SH-SY5Y (cell line): ENCODE measurements around the gene DDI1.

ENCODE experiments used
- GATA2 ChIP-seq: IDR thresholded peaks from 2 replicates; pipeline ENCODE4 v1.6.1; 2011; ENCODE audit warnings: mild to moderate bottlenecking, low read depth, low read length
- GATA3 ChIP-seq: IDR thresholded peaks from 2 replicates; pipeline ENCODE4 v1.6.1; 2011; ENCODE audit warnings: low read depth, mild to moderate bottlenecking, low read length, moderate library complexity

DNA sequence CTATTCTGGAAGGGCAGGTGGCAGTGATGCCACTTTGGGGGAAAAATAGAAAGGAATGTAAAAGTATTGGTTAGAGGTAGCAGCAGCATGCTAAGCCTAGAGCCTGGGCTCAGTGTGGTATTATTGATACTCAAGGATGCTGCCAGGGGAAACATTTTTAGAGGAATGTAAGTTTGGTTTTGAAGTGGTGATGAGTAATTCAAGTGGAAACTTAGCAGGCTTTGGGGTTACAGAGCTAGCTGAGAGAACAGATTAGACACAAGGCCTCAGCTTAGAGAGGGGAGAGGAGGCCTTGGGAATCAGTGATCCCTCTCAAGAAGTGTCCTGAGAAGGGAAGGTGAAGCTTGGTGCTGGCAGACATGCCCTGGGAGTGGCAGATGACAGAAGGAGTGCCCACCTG, 32.9 kb upstream of the DDI1 start:
- no peak for TF ChIP-seq GATA2
- TF ChIP-seq GATA3, result no peak
